Activated T-cell treated with anti-CD3 and anti-CD28 coated beads, Interleukin-2, amount 50 U/mL, for 72 hours (primary cell): ENCODE results near the gene THRA. TPM values are rescaled to one million over a fixed set of nuclear protein-coding genes. Genes with fewer than 3 reads are reported as not detected.

Experiments used
- ATAC-seq, 2 donors: fragments of 150-1000 bp; cut with Tn5 transposase; replicated peaks in 1 of 2; 2 replicates each; pipeline ENCODE4 v1.10.0; 2021; ENCODE audit warnings: moderate library complexity in 2 of 2, mild to moderate bottlenecking in 1 of 2
- DNase-seq, 2 donors: peaks; one replicate each; pipeline ENCODE4 v3.0.0; 2021 to 2022; ENCODE audit warnings: mixed read lengths in 1 of 2
- H3K27ac Mint-ChIP-seq: one replicate; pipeline ENCODE4 v1.8.0; 2022; ENCODE audit warnings: mild to moderate bottlenecking, moderate library complexity, mixed read lengths
- H3K27me3 Mint-ChIP-seq: one replicate; pipeline ENCODE4 v1.8.0; 2022; ENCODE audit warnings: low read depth, mixed read lengths
- H3K36me3 Mint-ChIP-seq, 2 donors: one replicate each; pipeline ENCODE4 v1.8.0; 2022; ENCODE audit warnings: mixed read lengths in 2 of 2, mild to moderate bottlenecking in 1 of 2; ENCODE audit not compliant: insufficient read depth in 2 of 2
- H3K4me1 Mint-ChIP-seq: one replicate; pipeline ENCODE4 v1.8.0; 2022; ENCODE audit warnings: low read depth, mixed read lengths
- H3K4me3 Mint-ChIP-seq, 2 donors: one replicate each; pipeline ENCODE4 v1.8.0; 2022; ENCODE audit warnings: mild to moderate bottlenecking in 2 of 2, mixed read lengths in 2 of 2, moderate library complexity in 2 of 2
- H3K9me3 Mint-ChIP-seq, 2 donors: one replicate each; pipeline ENCODE4 v1.8.0; 2022; ENCODE audit warnings: mixed read lengths in 2 of 2
- total RNA-seq, 2 donors: library from RNA; stranded (reverse); gene quantifications; one replicate each; pipeline ENCODE4 v1.2.3, GENCODE V29; 2022

Gene THRA
- total RNA-seq, 2 donors from 2014 or later: 12.2 to 14.7 TPM

DNA sequence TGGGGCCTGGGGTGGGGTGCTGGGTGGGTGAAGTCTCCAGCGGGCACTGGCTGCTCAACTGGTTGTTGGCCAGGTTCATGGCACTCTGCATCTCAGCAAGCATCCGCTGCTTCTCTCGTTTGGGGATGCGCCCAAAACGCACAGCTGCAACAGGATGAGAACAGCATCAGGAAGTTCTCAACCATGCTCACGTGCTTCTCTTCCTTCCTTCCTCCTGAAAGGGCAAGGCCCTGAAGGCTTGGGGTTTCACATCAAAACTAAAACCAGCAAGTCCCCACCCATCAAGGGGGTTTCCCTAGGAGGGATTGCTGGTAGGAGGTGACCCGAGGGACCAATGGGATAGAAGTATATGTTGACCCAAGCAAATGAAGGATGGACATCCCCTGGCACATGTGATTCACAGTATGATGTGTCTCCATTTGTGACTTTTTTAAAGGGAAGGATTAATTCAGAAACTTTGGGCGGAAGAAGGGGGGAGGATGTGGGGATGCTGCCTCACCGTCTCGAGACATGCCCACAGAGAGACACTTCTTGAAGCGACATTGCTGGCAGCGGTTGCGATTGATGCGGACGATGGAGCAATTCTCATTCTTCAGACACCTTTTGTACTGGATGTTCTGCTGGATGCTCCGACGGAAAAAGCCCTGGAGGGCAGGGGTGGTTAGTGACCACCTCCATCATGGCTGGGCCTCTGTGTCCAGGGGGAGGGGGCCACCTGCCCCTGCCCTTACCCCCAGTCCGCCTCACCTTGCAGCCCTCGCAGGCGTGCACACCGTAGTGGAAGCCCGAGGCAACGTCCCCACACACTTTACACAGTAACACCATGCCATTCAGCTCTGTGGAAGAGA lies 33.4 kb downstream of the THRA start:
- Mint-ChIP-seq H3K9me3 (no peaks in the 10 kb centered on the region), H3K4me3 (peak overlapping the region; percentile 85 to 92), H3K4me1 (peaks cover 73% of the 10 kb centered on the region), H3K27ac (peak overlapping the region; percentile 87), H3K27me3 (no peaks in the 10 kb centered on the region), H3K36me3 (peaks cover 3 to 9% of the 10 kb centered on the region in 2 donors)
- peak; percentile 81 for ATAC-seq
- DNase-seq: peak; percentile 89 to 90

DNA sequence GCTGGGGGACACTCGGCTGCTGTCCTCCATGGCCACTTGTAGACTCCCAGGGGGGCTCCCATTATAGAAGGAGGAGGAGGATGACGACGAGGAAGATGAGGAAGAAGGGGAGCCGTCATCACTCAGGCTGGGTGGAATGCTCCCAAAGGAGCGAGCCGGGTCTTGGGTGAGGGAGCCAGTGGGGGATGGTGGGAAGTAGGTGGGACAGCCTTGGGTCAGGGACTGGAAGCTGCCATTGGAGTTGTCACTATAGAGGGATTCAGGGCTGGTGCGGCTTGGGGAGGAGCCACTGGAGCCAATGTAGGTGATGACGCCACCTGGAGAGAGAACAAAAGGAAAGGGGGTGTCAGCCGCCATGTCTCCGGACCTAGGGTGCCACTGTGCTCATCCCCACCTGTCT lies 34.3 kb downstream of the THRA start:
- Mint-ChIP-seq H3K4me3 (peak overlapping the region; percentile 85 to 92), H3K36me3 (peaks cover 3 to 9% of the 10 kb centered on the region in 2 donors), H3K27ac (peak overlapping the region; percentile 87), H3K9me3 (no peaks in the 10 kb centered on the region), H3K4me1 (peaks cover 82% of the 10 kb centered on the region), H3K27me3 (no peaks in the 10 kb centered on the region)
- no peak for DNase-seq
- no peak for ATAC-seq

DNA sequence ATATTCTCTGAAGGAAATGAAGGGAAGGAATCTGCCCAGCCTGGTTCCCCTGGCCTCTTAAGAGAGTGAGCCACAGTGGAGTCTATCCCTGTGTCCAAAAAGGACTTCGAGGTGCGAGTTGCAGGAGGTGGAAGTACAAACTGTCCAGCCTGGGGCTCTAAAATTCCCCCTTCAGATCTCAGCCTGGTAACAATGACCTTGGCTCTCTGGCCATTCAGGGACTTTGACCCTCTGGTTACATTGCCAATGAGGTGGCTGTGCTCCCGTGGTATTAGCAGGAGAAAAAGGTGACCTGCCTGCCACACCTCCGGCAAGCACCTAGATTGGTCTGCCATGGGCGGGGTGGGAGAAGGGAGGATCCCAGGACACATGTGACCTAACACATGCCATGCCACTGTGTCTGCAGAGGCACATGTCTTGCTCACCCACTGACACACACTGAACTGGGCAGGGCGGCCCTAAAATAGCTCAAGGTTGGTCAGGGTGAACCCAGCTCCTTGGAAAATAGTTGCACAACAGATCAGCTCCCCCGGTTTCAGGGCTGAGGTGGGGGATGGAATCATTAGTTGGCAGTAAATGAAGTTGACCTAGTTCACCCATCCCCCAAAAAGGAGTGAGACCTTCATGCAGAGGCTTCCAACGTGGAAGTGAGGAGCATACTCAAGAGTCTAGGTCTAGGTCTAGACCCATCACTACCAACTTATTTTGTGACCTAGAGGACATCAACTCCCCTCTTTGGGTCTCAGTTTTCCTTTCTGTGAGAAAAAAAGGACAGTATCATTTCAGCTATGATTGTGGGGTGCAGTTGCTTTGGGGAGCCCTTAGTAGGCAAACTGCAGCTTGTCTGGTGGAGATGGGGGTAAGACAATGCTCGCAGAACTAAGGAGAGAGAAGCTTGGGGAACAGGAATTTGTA lies 35.4 kb downstream of the THRA start:
- peak overlapping the region; percentile 87 for H3K27ac Mint-ChIP-seq
- no peaks in the 10 kb centered on the region for H3K9me3 Mint-ChIP-seq
- H3K4me3 Mint-ChIP-seq: peak overlapping the region; percentile 85 to 92
- H3K27me3 Mint-ChIP-seq: no peaks in the 10 kb centered on the region
- peaks cover 3 to 9% of the 10 kb centered on the region in 2 donors for H3K36me3 Mint-ChIP-seq
- peaks cover 90% of the 10 kb centered on the region for H3K4me1 Mint-ChIP-seq
- ATAC-seq: no peak
- peak in 1 of 2 donors; percentile 9 for DNase-seq

DNA sequence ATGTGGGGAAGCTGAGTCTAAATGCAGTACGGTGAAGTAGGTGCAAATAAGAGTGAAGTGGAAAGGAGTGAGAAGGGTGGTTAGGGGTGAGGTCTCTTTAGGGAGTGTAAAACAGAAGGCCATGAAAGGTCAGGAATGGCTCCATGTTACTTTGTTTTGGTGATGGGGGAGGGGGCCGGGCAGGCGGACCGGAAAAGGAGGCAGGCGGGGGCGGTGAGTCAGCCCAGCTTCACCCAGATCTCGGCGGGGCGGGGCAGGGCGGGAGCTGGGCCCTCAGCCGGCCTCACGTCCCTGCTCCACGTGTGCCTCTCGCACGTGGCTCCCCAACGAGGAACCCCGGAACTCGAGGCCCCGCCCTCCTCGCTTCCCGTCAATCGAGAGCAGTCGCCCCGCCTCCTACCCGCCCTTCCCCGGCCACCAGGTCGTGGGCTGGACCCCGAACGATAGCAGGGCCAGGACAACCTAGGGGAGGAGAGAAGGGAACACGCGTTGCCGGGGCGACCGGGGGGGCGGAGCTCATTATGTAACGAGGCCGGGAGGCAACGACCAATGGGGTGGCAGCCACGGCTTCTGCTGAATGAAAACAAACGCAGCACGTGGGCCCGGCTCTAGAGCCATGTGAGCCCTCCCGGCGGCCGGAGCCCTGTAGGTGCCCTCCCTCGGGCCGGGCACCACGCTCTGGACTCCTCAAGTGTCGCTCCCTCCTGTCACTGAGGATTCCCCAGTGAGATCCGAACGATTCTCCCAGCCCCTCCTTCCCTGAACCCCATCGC lies 36.3 kb downstream of the THRA start:
- peaks cover 3 to 6% of the 10 kb centered on the region in 2 donors for H3K36me3 Mint-ChIP-seq
- H3K27ac Mint-ChIP-seq: peak overlapping the region; percentile 87
- peaks cover 91% of the 10 kb centered on the region for H3K4me1 Mint-ChIP-seq
- ATAC-seq: peak; percentile 59 to 65
- H3K4me3 Mint-ChIP-seq: peak overlapping the region; percentile 85 to 92
- peak; percentile 97 to 99 for DNase-seq
- H3K27me3 Mint-ChIP-seq: no peaks in the 10 kb centered on the region
- no peaks in the 10 kb centered on the region for H3K9me3 Mint-ChIP-seq

DNA sequence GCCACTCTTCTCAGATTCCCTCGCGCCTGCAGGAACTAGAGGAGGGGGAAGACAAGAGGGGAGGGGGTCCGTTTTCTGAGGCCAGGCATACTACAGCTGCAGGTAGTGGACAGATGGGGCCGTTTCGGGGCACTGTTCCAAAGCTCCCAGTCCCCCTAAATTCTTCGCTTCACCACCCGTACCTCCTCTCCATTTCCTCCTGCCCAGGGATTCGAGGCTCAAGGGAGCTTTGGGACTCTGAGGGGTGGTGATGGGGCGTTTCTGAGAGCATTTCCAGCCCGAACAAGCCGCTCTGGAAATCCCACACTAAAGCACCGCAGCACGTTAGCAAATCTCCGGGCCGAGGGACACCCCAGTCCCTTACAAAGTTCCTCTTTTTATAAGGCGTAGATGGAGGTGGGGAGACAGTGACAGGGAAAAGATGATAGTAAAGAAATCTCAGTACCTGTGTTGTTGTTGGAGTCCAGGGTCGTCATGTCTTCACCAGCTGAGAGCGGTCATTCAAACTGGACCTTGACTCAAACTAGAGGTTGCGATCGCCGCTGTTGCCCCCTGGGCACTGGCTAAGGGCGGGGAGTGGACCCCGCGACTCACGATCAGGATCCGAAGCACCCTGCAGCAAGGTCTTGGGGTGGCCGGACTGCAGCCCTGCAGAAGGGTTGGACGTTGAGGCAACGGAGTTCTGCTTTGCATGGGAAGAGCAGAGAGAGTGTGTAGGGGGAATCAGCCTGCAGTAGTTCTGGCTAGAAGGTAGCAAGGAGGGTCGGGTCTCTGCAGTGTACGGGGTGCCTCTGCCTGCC lies 37.1 kb downstream of the THRA start:
- Mint-ChIP-seq H3K27me3 (no peaks in the 10 kb centered on the region), H3K9me3 (no peaks in the 10 kb centered on the region), H3K4me1 (peaks cover 94% of the 10 kb centered on the region), H3K27ac (peak overlapping the region; percentile 64), H3K4me3 (peak overlapping the region; percentile 85 to 92), H3K36me3 (peaks cover 3 to 6% of the 10 kb centered on the region in 2 donors)
- DNase-seq: peak in 1 of 2 donors; percentile 14
- ATAC-seq: no peak

DNA sequence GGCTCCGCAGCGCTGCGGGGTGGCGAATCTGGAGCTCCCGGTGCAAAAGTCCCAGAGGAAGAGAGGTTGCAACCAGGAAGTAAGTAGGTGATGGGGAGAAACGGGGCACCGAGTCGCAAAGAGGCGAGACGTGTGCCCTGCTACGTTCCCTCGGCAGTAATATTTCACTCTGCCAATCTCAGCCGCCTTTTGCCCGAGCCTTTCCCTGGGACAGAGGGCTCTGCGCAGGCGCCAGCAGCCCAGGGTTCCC lies 37.6 kb downstream of the THRA start, which contains the start of gene NR1D1:
NR1D1 (minus strand) TSS at position 171 of the 250 bp plus-strand sequence. CDS start 495 bp downstream, outside the sequence.
- DNase-seq: no peak
- H3K36me3 Mint-ChIP-seq: peaks cover 3 to 6% of the 10 kb centered on the region in 2 donors
- peak within 1 kb of the TSS; percentile 64 for H3K27ac Mint-ChIP-seq
- no peaks in the 10 kb centered on the region for H3K9me3 Mint-ChIP-seq
- no peaks in the 10 kb centered on the region for H3K27me3 Mint-ChIP-seq
- no peak for ATAC-seq
- H3K4me1 Mint-ChIP-seq: peaks cover 94% of the 10 kb centered on the region
- peak within 1 kb of the TSS; percentile 85 to 92 for H3K4me3 Mint-ChIP-seq

DNA sequence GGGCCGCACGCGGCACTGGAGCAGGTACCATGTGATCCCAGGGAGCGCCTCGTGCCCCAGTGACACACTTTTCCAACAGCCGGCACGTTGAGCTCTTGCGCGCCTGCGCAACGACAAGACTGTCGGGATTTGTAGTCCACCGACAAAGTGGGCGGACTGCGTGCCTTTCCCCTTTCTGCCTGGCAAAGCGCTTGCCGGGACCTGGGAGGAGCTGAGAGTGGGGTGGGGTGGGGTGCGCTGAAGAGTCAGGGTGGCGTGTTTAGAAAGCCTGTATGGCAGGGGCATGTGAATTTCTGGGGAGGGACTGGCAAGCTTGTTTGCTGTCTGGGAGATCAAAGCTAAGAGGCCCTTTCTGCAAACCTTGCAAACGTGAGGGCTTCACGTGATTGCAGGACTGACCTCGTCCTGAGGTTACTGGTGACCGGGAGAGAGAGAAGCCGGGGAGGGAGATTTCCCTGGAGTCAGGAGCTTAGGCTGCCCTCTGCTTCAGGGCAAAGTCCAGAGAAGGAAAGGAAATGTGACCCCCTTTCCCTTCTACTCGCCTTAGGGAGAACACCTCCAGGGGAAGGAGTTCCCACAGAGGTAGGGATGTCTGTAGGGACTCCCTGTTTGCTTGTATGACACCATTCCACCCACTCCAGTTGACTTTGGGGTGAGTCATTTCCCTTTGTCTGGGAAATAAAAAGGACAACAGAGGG lies 38.1 kb downstream of the THRA start:
- H3K4me1 Mint-ChIP-seq: peaks cover 94% of the 10 kb centered on the region
- ATAC-seq: peak; percentile 10 to 19
- peak overlapping the region; percentile 85 to 92 for H3K4me3 Mint-ChIP-seq
- peak; percentile 86 to 87 for DNase-seq
- no peaks in the 10 kb centered on the region for H3K27me3 Mint-ChIP-seq
- H3K9me3 Mint-ChIP-seq: no peaks in the 10 kb centered on the region
- peaks cover 3 to 6% of the 10 kb centered on the region in 2 donors for H3K36me3 Mint-ChIP-seq
- peak overlapping the region; percentile 21 for H3K27ac Mint-ChIP-seq

DNA sequence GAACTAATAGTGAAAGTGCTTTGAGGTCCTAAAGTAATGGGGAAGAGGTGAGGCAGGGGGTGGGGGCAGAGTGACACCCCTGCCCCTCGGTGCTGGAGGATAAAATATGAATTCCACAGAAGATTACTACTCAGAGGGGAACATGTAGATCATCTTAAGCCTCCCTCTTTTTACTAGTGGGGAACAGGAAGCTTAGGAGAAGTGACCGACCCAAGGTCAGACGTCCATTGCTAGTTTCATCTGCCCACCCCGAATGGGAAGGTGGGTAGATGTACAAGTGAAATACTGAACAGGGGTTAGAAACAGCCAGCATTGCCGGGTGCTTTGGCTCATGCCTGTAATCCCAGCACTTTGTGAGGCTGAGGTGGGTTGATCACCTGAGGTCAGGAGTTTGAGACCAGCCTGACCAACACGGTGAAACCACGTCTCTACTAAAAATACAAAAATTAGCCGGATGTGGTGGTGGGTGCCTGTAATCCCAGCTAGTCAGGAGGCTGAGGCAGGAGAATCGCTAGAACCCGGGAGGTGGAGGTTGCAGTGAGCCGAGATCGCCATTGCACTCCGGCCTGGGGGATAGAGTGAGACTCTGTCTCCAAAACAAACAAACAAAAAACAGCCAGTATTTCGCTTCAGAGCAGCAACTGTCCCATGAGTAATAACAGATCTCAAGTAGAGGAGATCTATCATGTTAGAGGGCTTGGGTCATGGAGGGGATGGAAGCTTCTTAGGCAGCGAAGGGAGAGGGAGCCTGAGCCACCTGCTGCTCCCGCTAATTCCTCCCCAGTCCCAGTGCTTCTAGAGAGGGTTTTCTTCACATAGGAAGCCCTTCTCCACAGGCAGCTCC lies 38.8 kb downstream of the THRA start:
- Mint-ChIP-seq H3K27me3 (no peaks in the 10 kb centered on the region), H3K4me3 (peak overlapping the region; percentile 85 to 92), H3K36me3 (peaks cover 0 to 5% of the 10 kb centered on the region in 2 donors), H3K4me1 (peaks cover 94% of the 10 kb centered on the region), H3K9me3 (no peaks in the 10 kb centered on the region), H3K27ac (peak overlapping the region; percentile 21)
- DNase-seq (no peak), ATAC-seq (no peak)

DNA sequence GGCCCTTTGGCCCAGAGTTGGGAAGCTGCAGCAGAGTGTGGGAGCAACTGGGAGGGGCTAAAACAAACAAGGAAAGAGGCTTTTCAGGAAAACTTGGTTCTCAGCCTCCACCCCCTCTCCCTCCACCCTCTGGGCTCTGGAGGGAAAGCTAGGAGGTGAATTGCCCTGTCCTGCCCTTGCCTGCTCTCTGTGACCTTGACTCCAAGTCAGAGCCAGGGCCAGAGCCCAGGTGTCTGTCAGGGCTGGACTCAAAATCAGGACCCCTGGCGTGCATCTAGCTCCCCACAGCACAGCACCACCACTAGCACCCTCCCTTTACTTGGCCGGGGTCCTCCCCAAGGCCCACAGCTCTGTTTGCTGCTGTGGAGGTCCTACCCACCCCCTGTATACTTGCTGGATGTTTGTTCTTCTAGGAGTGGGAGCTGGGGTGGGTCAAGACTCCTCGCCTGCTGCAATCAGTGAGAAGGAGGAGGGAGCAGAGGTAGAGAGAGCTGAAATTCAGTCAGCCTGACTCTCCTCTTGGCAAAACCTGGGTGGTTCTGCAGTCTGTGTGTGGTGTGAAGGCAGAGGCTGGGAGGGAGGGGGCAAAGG lies 40.4 kb downstream of the THRA start:
- ATAC-seq (no peak), DNase-seq (no peak)
- Mint-ChIP-seq H3K9me3 (no peaks in the 10 kb centered on the region), H3K4me1 (peaks cover 94% of the 10 kb centered on the region), H3K27ac (no peak overlapping the region), H3K27me3 (no peaks in the 10 kb centered on the region), H3K4me3 (peak overlapping the region; percentile 27 to 61), H3K36me3 (no peaks in the 10 kb centered on the region)

DNA sequence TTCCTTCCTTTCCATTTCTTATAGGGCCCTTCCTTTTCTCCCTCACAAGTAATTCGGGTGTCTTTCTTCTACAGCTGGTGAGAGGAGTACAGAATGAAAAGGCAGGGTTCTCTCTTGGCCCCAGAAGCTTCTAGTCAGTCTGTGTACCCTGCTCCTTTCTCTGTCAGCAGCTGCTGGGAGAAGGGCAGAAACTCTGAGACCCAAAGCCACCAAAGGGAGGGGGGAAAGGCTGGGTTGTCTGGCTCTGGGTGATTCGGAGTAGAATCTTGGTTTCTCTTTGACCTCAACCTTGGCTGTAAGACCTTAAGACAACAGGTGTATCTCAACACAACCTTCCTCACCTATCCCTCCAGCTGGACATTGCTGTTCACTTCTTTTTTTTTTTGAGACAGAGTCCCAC lies 40.9 kb downstream of the THRA start:
- Mint-ChIP-seq H3K36me3 (no peaks in the 10 kb centered on the region), H3K27me3 (no peaks in the 10 kb centered on the region), H3K9me3 (no peaks in the 10 kb centered on the region), H3K4me3 (peak overlapping the region; percentile 27 to 61), H3K4me1 (peaks cover 94% of the 10 kb centered on the region), H3K27ac (peak overlapping the region; percentile 30)
- ATAC-seq (no peak), DNase-seq (peak in 1 of 2 donors; percentile 14)
